Fibroblast of villous mesenchyme (primary cell): Measurements from ENCODE around the gene PGLYRP1. TPM values are rescaled to one million over a fixed set of nuclear protein-coding genes. Genes with fewer than 3 reads are reported as not detected.

Experiments used
- DNase-seq: peaks from one replicate; pipeline ENCODE4 v3.0.0-alpha.2; 2010; ENCODE audit warnings: low read depth
- H3K4me3 ChIP-seq: 2 replicates; pipeline ENCODE4 v1.5.1; 2011; ENCODE audit warnings: low read depth, mild to moderate bottlenecking, low read length
- CTCF ChIP-seq: IDR thresholded peaks from 2 replicates; pipeline ENCODE4 v1.5.1; 2012; ENCODE audit warnings: low read depth, mild to moderate bottlenecking, low read length; ENCODE audit not compliant: insufficient read depth
- total RNA-seq: library from RNA; depleted of rRNA; stranded (reverse); fragments of >200 nt; gene quantifications from 2 replicates; pipeline ENCODE4 v1.2.3, GENCODE V29; 2012

Gene PGLYRP1
- total RNA-seq, 1 donor = not detected

- no peak for TF ChIP-seq CTCF
- DNase-seq = no peak
- no peak overlapping the region for H3K4me3 ChIP-seq
Measured at GRCh38 chr19:46002678-46003275, 20.1 kb downstream of the PGLYRP1 start.

DNA sequence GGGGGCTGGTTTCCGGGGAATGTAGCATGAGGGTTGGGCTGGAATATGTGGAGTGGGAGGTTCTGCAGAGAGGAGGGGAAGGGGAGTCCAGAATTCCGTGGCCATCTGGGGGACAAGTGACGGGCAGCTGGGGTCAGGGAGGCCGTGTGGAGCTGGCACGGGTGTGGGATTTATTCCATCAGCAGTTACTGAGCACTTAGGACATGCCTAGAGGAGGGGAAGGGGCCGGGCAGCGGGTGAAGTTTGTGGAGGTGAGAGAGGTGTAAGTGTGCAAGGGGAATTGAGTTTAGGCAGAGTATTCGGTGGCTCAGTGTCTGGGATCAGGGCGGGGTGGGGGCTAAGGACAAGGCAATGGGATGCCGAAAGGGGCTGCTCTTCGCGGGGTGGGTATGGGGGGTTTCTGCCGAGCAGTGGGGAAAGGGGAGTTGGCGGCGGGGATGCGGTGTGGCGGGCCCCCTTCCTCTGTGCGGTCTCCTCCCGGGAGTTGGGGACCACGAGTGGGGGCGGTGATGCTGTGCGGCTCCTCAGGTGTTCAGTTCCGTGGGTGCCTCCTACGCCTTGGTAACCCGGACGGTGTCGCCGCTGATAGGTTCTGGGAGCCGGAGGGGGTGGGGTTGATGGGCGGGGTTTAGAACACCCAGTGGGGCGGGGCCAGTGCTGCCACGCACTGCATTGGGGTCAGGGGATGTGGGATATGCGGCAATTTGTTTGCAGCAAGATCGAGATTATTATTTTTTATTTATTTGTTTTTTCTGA, 22.2 kb downstream of the PGLYRP1 start:
- H3K4me3 ChIP-seq = peak overlapping the region; percentile 34
- TF ChIP-seq CTCF = no peak
- DNase-seq = no peak

DNA sequence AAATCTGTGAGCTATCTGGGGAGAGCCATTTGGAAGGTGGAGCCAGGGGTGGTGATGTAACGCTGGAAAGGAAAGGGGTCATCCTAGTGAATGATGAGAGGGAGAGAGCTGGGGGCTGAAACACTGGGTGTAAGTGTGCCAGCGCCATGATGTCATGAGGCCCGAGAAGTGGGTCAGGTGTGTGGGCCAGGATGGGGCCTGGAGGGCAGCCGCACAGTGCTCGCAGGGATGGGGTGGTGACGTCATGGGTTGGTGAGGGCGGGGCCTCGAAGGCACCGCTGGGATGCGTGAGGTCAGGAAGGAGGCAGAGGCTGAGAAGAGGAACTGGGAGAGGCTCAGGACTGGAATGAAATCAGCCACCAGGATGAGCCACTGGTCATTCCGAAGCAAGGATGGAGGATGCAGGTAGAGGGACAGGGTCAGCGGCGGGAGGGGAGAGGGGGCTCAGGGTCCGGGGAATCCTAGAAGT, 23.2 kb downstream of the PGLYRP1 start:
- no peak for DNase-seq
- H3K4me3 ChIP-seq = no peak overlapping the region
- TF ChIP-seq CTCF = no peak

GRCh38 chr19:45998834-45999233, 24.0 kb downstream of the PGLYRP1 start:
- no peak for DNase-seq
- TF ChIP-seq CTCF = no peak
- no peak overlapping the region for H3K4me3 ChIP-seq

- TF ChIP-seq CTCF = no peak
- no peak overlapping the region for H3K4me3 ChIP-seq
- no peak for DNase-seq
Measured at GRCh38 chr19:45996933-45997332, 25.9 kb downstream of the PGLYRP1 start.

DNA sequence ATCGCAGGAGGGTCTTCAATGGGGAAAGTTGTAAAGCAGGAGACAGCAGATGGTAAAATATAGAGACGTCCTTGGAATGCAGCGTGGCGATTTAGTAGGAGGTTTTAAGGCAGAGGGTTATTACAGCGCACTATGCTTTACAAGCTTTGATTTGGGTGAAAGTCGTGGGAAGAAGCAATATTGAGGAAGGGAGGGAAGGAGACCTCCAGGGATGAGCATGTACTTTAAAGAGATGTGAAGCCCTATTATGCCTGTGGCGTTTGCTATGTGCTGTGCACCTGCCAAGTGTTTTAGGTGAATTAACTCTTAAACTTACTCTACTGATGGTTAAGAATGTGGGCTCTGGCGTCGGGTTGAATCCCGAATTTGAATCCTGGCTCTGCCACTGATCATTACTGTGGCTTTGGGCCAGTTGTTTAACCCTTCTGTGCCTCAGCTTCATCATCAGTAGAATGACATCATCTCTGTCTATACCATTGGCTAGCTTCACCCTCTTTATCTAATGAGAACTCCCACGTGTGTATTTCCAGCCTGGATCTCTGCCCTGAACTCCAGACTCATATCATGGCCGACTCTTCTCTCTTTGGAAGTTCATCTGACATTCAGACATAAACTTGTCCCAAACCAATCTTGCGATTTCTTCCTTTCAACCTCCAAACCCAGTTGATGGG, 27.0 kb downstream of the PGLYRP1 start:
- TF ChIP-seq CTCF = no peak
- H3K4me3 ChIP-seq = peak overlapping the region; percentile 98
- no peak for DNase-seq
